A549 (cell line): ENCODE results near the gene MSMP. TPM values are rescaled to one million over a fixed set of nuclear protein-coding genes. Genes with fewer than 3 reads are reported as not detected.
A peak's percentile ranks its signal among the peaks of the same experiment; 100 is the strongest.

Source experiments
- ATAC-seq, 2 experiments: fragments of 200-7000 bp in 1 of 2; fragments of >200 bp in 1 of 2; cut with Nextera tagmentation in 1 of 2; cut with Tn5 transposase in 1 of 2; 3 replicates each; pipeline versions ENCODE4 v1.8.0 to v1.9.1; 2018 to 2020; ENCODE audit warnings: mild to moderate bottlenecking in 1 of 2, moderate library complexity in 1 of 2
- CTCF ChIA-PET: fragments of 300-600 bp; sonication (Branson Sonifier 250); formaldehyde crosslinking; extraction: SDS; loops from one replicate; lab custom pipeline; 2021; ENCODE audit warnings: antibody characterized with exemption, inconsistent platforms; lab: Yijun Ruan, JAX
- POLR2A ChIA-PET: fragments of 350-600 bp; formaldehyde crosslinking; extraction: SDS; loops from one replicate; lab custom pipeline; 2021; ENCODE audit warnings: antibody characterized with exemption, inconsistent platforms; lab: Yijun Ruan, JAX
- DNase-seq, 2 experiments: peaks; one replicate each; pipeline versions ENCODE4 v3.0.0 to v3.0.0-alpha.2; 2011 to 2016; ENCODE audit warnings: low read depth in 1 of 2, low spot score in 1 of 2
- FAIRE-seq: peaks from 2 replicates; lab custom pipeline; 2011; peaks lifted over from hg19 to GRCh38; lab: Jason Lieb, UNC
- H3K27ac ChIP-seq, 2 experiments: fragments of >200 bp; sonication (Bioruptor Twin); formaldehyde crosslinking; 3 replicates each; pipeline ENCODE4 v1.5.1; 2016 to 2017
- H3K4me1 ChIP-seq: fragments of >200 bp; sonication (Bioruptor Twin); formaldehyde crosslinking; 3 replicates; pipeline ENCODE4 v1.6.1; 2016
- H3K4me2 ChIP-seq: fragments of >200 bp; sonication (Bioruptor Twin); formaldehyde crosslinking; 3 replicates; pipeline ENCODE4 v1.6.1; 2016
- H3K4me3 ChIP-seq: fragments of >200 bp; sonication (Bioruptor Twin); formaldehyde crosslinking; 3 replicates; pipeline ENCODE4 v1.5.1; 2016
- H3K9me3 ChIP-seq: fragments of >200 bp; sonication (Bioruptor Twin); formaldehyde crosslinking; 3 replicates; pipeline ENCODE4 v1.6.1; 2016
- CBX2 ChIP-seq: fragments of 200-600 bp; sonication (generic); IDR thresholded peaks from 2 replicates; pipeline ENCODE4 v1.6.1; 2016; ENCODE audit warnings: low read depth, mild to moderate bottlenecking, borderline replicate concordance
- CEBPB ChIP-seq, 2 experiments: fragments of >200 bp in 1 of 2; sonication (Bioruptor Twin) in 1 of 2; formaldehyde crosslinking in 1 of 2; IDR thresholded peaks; 2 replicates each; pipeline ENCODE4 v1.6.1; 2012 to 2016
- CHD4 ChIP-seq: fragments of 200-600 bp; sonication (generic); IDR thresholded peaks from 2 replicates; pipeline ENCODE4 v1.6.1; 2016; ENCODE audit warnings: antibody characterized with exemption, mild to moderate bottlenecking, borderline replicate concordance
- KDM1A ChIP-seq: fragments of 200-600 bp; sonication (generic); IDR thresholded peaks from 2 replicates; pipeline ENCODE4 v1.6.1; 2016; ENCODE audit warnings: low read depth, mild to moderate bottlenecking
- MYC ChIP-seq: IDR thresholded peaks from 2 replicates; pipeline ENCODE4 v1.6.1; 2012; ENCODE audit warnings: mild to moderate bottlenecking, inconsistent platforms, low read length, improper control_type of control experiment, borderline replicate concordance
- POLR2A ChIP-seq: IDR thresholded peaks from 2 replicates; pipeline ENCODE4 v1.6.1; 2012; ENCODE audit warnings: mild to moderate bottlenecking, low read length
- POLR2AphosphoS2 ChIP-seq: conservative IDR thresholded peaks from 2 replicates; pipeline ENCODE4 v1.6.1; 2012; ENCODE audit warnings: low read length, improper control_type of control experiment, inconsistent platforms
- RAD21 ChIP-seq, 2 experiments: fragments of >200 bp in 1 of 2; sonication (Bioruptor Twin) in 1 of 2; formaldehyde crosslinking in 1 of 2; IDR thresholded peaks in 1 of 2; conservative IDR thresholded peaks in 1 of 2; 2 replicates in 1 of 2; 3 replicates in 1 of 2; pipeline ENCODE4 v1.6.1; 2012 to 2018; ENCODE audit warnings: inconsistent platforms in 1 of 2
- ZNF302 ChIP-seq: fragments of 250-450 bp; sonication (Bioruptor Pico); IDR thresholded peaks from 2 replicates; pipeline ENCODE4 v1.9.0; 2021; ENCODE audit warnings: inconsistent platforms, mild to moderate bottlenecking, moderate library complexity
- ZSCAN20 ChIP-seq: fragments of 250-450 bp; sonication (Bioruptor Pico); IDR thresholded peaks from 2 replicates; pipeline ENCODE4 v1.8.0; 2022; ENCODE audit warnings: mild to moderate bottlenecking, moderate library complexity
- WGBS: methylation state at CpG from one replicate; pipeline ENCODE4 v1.1.6; 2017; ENCODE audit errors: missing lambda C conversion rate; 5-methylcytosine and 5-hydroxymethylcytosine counted together
- polyA plus RNA-seq, 4 experiments: library from polyadenylated mRNA; depleted of rRNA in 3 of 4; stranded (reverse); fragments of >200 nt; fragmentation: RNase III in 1 of 4; extraction: RNeasy Plus Mini Kit Qiagen cat#74134 plus additional on column Dnase treatment in 1 of 4; gene quantifications; 2 replicates in 3 of 4; 3 replicates in 1 of 4; pipeline ENCODE4 v1.2.3, GENCODE V29; 2011 to 2017
- TF ChIP-seq, protein P1 (sequence below): fragments of 250-450 bp; sonication (Bioruptor Pico); IDR thresholded peaks from 2 replicates; pipeline ENCODE4 v1.5.0; 2020; ENCODE audit warnings: low read depth, mild to moderate bottlenecking, moderate library complexity
- TF ChIP-seq, protein P2 (sequence below): fragments of >200 bp; sonication (Bioruptor Twin); formaldehyde crosslinking; IDR thresholded peaks from 3 replicates; pipeline ENCODE4 v1.5.1; 2016
- TF ChIP-seq, protein P3 (sequence below): fragments of >200 bp; sonication (Bioruptor Twin); formaldehyde crosslinking; IDR thresholded peaks from 2 replicates; pipeline ENCODE4 v1.6.1; 2016

The MSMP gene
- polyA plus RNA-seq, 2 of the 4 experiments (the other 2 are of a cell fraction), result not detected

DNA sequence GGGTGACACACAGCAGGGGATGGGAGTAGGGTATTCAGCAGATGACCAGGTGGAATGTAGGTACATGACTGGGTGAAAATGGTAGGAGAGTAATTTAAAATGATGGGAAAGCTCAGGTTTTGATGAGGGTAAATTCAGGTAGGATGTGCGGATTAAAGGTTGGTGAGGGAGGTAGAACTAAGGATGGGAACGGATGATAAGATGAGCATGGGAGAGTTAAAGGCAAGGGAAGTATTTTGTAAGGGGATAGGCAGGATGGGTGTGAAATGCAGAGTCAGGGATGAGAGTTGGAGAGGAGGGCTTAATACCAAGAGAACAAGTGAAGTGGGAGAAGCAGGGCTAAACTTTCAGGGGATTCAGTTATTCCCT, 23.6 kb downstream of the MSMP start:
- ATAC-seq (no peak), FAIRE-seq (no peak), DNase-seq (no peak)
- Histone ChIP-seq H3K9me3 (no peaks in the 10 kb centered on the region), H3K4me2 (peak overlapping the region; percentile 74), H3K4me1 (peaks cover 54% of the 10 kb centered on the region), H3K27ac (peak overlapping the region; percentile 95 to 96; a peak in 5 of 6 replicates), H3K4me3 (peak overlapping the region; percentile 87)
- ChIA-PET CTCF (interaction anchor here (0.9 to 31.4 kb wide), 15 partner anchors 9 to 614 kb away, joined by 3 to 758 read pairs (median 20); partner anchors contain the start of genes ARHGEF39, CCDC107, GBA2 and MSMP), POLR2A (interaction anchor here (0.9 to 3.6 kb wide), 5 partner anchors 17 to 126 kb away, joined by 3 to 41 read pairs (median 17); partner anchors contain the start of genes ARHGEF39, CCDC107, GBA2 and RGP1)
- WGBS, result 90% methylated on average over 2 of the region's 2 CpGs
- TF ChIP-seq CEBPB (IDR thresholded peaks at IDR 0.05) (no peak), CBX2 (no peak), CHD4 (no peak), POLR2AphosphoS2 (no peak), KDM1A (no peak), ZSCAN20 (no peak)
- TF ChIP-seq, protein P1, sequence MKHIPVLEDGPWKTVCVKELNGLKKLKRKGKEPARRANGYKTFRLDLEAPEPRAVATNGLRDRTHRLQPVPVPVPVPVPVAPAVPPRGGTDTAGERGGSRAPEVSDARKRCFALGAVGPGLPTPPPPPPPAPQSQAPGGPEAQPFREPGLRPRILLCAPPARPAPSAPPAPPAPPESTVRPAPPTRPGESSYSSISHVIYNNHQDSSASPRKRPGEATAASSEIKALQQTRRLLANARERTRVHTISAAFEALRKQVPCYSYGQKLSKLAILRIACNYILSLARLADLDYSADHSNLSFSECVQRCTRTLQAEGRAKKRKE (CRISPR knock-in tag), result no peak

- peak; percentile 15 to 21; a peak in 1 of 5 replicates for TF ChIP-seq RAD21 (conservative IDR thresholded peaks at IDR 0.05 in 1 of 2, IDR thresholded peaks at IDR 0.05 in 1 of 2)
- no peak for TF ChIP-seq CEBPB (IDR thresholded peaks at IDR 0.05)
- TF ChIP-seq, protein P2, sequence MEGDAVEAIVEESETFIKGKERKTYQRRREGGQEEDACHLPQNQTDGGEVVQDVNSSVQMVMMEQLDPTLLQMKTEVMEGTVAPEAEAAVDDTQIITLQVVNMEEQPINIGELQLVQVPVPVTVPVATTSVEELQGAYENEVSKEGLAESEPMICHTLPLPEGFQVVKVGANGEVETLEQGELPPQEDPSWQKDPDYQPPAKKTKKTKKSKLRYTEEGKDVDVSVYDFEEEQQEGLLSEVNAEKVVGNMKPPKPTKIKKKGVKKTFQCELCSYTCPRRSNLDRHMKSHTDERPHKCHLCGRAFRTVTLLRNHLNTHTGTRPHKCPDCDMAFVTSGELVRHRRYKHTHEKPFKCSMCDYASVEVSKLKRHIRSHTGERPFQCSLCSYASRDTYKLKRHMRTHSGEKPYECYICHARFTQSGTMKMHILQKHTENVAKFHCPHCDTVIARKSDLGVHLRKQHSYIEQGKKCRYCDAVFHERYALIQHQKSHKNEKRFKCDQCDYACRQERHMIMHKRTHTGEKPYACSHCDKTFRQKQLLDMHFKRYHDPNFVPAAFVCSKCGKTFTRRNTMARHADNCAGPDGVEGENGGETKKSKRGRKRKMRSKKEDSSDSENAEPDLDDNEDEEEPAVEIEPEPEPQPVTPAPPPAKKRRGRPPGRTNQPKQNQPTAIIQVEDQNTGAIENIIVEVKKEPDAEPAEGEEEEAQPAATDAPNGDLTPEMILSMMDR, result peak; percentile 48
- CTCF ChIA-PET, result interaction anchor here (0.9 to 31.4 kb wide), 18 partner anchors 8 to 613 kb away, joined by 3 to 758 read pairs (median 4); partner anchors contain the start of genes ARHGEF39, CCDC107, GBA2 and MSMP
- Histone ChIP-seq H3K4me1 (peaks cover 54% of the 10 kb centered on the region), H3K27ac (peak overlapping the region; percentile 74 to 95; a peak in 5 of 6 replicates), H3K4me3 (peak overlapping the region; percentile 87), H3K4me2 (peak overlapping the region; percentile 74), H3K9me3 (no peaks in the 10 kb centered on the region)
- ATAC-seq (peak; percentile 21 to 40; a peak in 3 of 6 replicates), DNase-seq (peak; percentile 66 to 94), FAIRE-seq (no peak)
- POLR2A ChIA-PET, result interaction anchor here (0.9 to 3.6 kb wide), 4 partner anchors 18 to 72 kb away, joined by 3 to 41 read pairs (median 28); partner anchors contain the start of genes ARHGEF39, CCDC107, GBA2 and RGP1
- WGBS, result 27% methylated on average over 6 of the region's 6 CpGs
These were observed 24.2 kb downstream of the MSMP start for GRCh38 chr9:35729700-35730485.

GRCh38 chr9:35729101-35729500, 25.0 kb downstream of the MSMP start:
- no peak for ATAC-seq
- Histone ChIP-seq H3K27ac (peak overlapping the region; percentile 74 to 95), H3K4me2 (peak overlapping the region; percentile 74), H3K9me3 (no peaks in the 10 kb centered on the region), H3K4me3 (peak overlapping the region; percentile 33), H3K4me1 (peaks cover 51% of the 10 kb centered on the region)
- 61% methylated on average over 3 of the region's 3 CpGs for WGBS
- POLR2A ChIA-PET, result no interaction called here
- no peak for DNase-seq
- no peak for FAIRE-seq
- TF ChIP-seq MYC (no peak), ZNF302 (CRISPR knock-in tag) (no peak), POLR2A (no peak)
- TF ChIP-seq, protein P3, sequence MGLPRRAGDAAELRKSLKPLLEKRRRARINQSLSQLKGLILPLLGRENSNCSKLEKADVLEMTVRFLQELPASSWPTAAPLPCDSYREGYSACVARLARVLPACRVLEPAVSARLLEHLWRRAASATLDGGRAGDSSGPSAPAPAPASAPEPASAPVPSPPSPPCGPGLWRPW, result no peak
- TF ChIP-seq, protein P2, result no peak
- CTCF ChIA-PET, result interaction anchor here (0.9 to 31.4 kb wide), 12 partner anchors 7 to 125 kb away, joined by 3 to 758 read pairs (median 16); partner anchors contain the start of genes ARHGEF39, CA9, CCDC107 and GBA2
